Brain microvascular endothelial cell (primary cell): Measurements from ENCODE around the gene FETUB.

ENCODE experiments used
- DNase-seq: peaks from one replicate; pipeline ENCODE4 v3.0.0-alpha.2; 2020
- H3K27ac ChIP-seq: fragments of 250-450 bp; sonication (Bioruptor Pico); 2 replicates; pipeline ENCODE4 v1.5.1; 2020; ENCODE audit warnings: mild to moderate bottlenecking, moderate library complexity
- H3K27me3 ChIP-seq: fragments of 250-450 bp; sonication (Bioruptor Pico); replicated peaks from 2 replicates; pipeline ENCODE4 v1.5.1; 2020; ENCODE audit warnings: mild to moderate bottlenecking
- H3K36me3 ChIP-seq: fragments of 250-450 bp; sonication (Bioruptor Pico); replicated peaks from 2 replicates; pipeline ENCODE4 v1.5.1; 2020; ENCODE audit warnings: mild to moderate bottlenecking
- H3K4me3 ChIP-seq: 2 replicates; pipeline ENCODE4 v1.5.1; 2011; ENCODE audit warnings: low read depth, mild to moderate bottlenecking, control low read depth, low read length, moderate library complexity
- CTCF ChIP-seq: IDR thresholded peaks from 2 replicates; pipeline ENCODE4 v1.5.1; 2011; ENCODE audit warnings: low read depth, mild to moderate bottlenecking, moderate library complexity, low read length, control low read depth, inconsistent platforms; ENCODE audit errors: missing control alignments
- in situ Hi-C: cut with HindIII; loops from 2 replicates; pipeline ENCODE4 v1.10.0; 2017; ENCODE audit warnings: low sequenced_read_pairs, low pct_ligation_motif_present

FETUB gene

GRCh38 chr3:186651678-186652215 lies 11.5 kb downstream of the FETUB start:
- H3K36me3 ChIP-seq: no peaks in the 10 kb centered on the region

GRCh38 chr3:186653080-186653707 lies 13.0 kb downstream of the FETUB start:
- no peak overlapping the region for H3K4me3 ChIP-seq
- in situ Hi-C loops: no loop called here
- DNase-seq: no peak
- no peak for TF ChIP-seq CTCF
- no peak overlapping the region for H3K27ac ChIP-seq
- no peaks in the 10 kb centered on the region for H3K27me3 ChIP-seq
- no peaks in the 10 kb centered on the region for H3K36me3 ChIP-seq

More at GRCh38 chr3:186651678-186652215, 11.5 kb downstream of the FETUB start:
- H3K4me3 ChIP-seq: no peak overlapping the region
- no peak for DNase-seq
- in situ Hi-C loops: no loop called here
- H3K27me3 ChIP-seq: no peaks in the 10 kb centered on the region
- no peak for TF ChIP-seq CTCF
- no peak overlapping the region for H3K27ac ChIP-seq

GRCh38 chr3:186653984-186654383 lies 13.8 kb downstream of the FETUB start:
- peak; percentile 44 for TF ChIP-seq CTCF
- in situ Hi-C loops: no loop called here
- no peak for DNase-seq

GRCh38 chr3:186663361-186664118 lies 23.3 kb downstream of the FETUB start:
- no peaks in the 10 kb centered on the region for H3K36me3 ChIP-seq
- DNase-seq: no peak
- H3K4me3 ChIP-seq: no peak overlapping the region
- H3K27me3 ChIP-seq: no peaks in the 10 kb centered on the region
- no peak for TF ChIP-seq CTCF
- in situ Hi-C loops: no loop called here
- no peak overlapping the region for H3K27ac ChIP-seq

More at GRCh38 chr3:186653984-186654383, 13.8 kb downstream of the FETUB start:
- Histone ChIP-seq H3K36me3 (no peaks in the 10 kb centered on the region), H3K4me3 (no peak overlapping the region), H3K27me3 (no peaks in the 10 kb centered on the region), H3K27ac (no peak overlapping the region)

GRCh38 chr3:186664119-186664495 lies 23.9 kb downstream of the FETUB start:
- in situ Hi-C loops: no loop called here
- Histone ChIP-seq H3K36me3 (no peaks in the 10 kb centered on the region), H3K4me3 (no peak overlapping the region), H3K27me3 (no peaks in the 10 kb centered on the region), H3K27ac (no peak overlapping the region)
- DNase-seq: no peak
- TF ChIP-seq CTCF: no peak
